GM12878 (cell line): ENCODE results near the gene DNAJC22. TPM values are rescaled to one million over a fixed set of nuclear protein-coding genes. Genes with fewer than 3 reads are reported as not detected.
"Not testable (repeated sequence)": the region's sequence is repeated elsewhere in the genome, so short reads cannot be mapped to it uniquely, and the experiment has no call there.

Experiments used
- ATAC-seq: fragments of 200-7000 bp; cut with Tn5 transposase; 3 replicates; pipeline ENCODE4 v1.9.1; 2020; ENCODE audit warnings: mild to moderate bottlenecking, moderate library complexity
- BruUV-seq: library from RNA; stranded (reverse); fragments of 400-500 nt; replicated peaks from 2 replicates; lab custom pipeline; 2021; lab: Mats Ljungman, UMichigan
- CTCF ChIA-PET: fragments of 300-600 bp; sonication (Branson Sonifier 250); formaldehyde crosslinking; extraction: SDS; loops from one replicate; lab custom pipeline; 2021; ENCODE audit warnings: inconsistent platforms; lab: Yijun Ruan, JAX
- POLR2A ChIA-PET: fragments of 350-600 bp; formaldehyde crosslinking; extraction: SDS; loops from one replicate; lab custom pipeline; 2021; ENCODE audit warnings: inconsistent platforms; lab: Charles Lee
- RAD21 ChIA-PET: fragments of 300-600 bp; sonication (Branson Sonifier 250); formaldehyde crosslinking; loops from one replicate; lab custom pipeline; 2023; ENCODE audit warnings: antibody characterized with exemption; ENCODE audit not compliant: unreplicated experiment; lab: Charles Lee
- SMC1A ChIA-PET: fragments of 300-600 bp; sonication (Branson Sonifier 250); formaldehyde crosslinking; loops from one replicate; lab custom pipeline; 2023; ENCODE audit not compliant: unreplicated experiment, uncharacterized antibody; lab: Charles Lee
- DNase-seq: peaks from one replicate; pipeline ENCODE4 v3.0.0-alpha.2; 2011; ENCODE audit warnings: low read depth, low spot score
- FAIRE-seq: peaks from 3 replicates; lab custom pipeline; 2011; peaks lifted over from hg19 to GRCh38; lab: Jason Lieb, UNC
- H2AFZ ChIP-seq: 2 replicates; pipeline ENCODE4 v1.6.0; 2011; ENCODE audit warnings: low read depth, low read length, control low read depth; ENCODE audit not compliant: control insufficient read depth
- H3K27ac ChIP-seq: 2 replicates; pipeline ENCODE4 v1.5.1; 2011; ENCODE audit warnings: control low read depth; ENCODE audit not compliant: control insufficient read depth, insufficient read depth
- H3K27me3 ChIP-seq, 2 experiments: replicated peaks in 1 of 2; 2 replicates each; pipeline versions ENCODE4 v1.6.0 to v1.6.1; 2011; ENCODE audit warnings: low read length in 1 of 2; ENCODE audit not compliant: control insufficient read depth in 2 of 2, insufficient read depth in 2 of 2
- H3K36me3 ChIP-seq, 2 experiments: 2 replicates each; pipeline ENCODE4 v1.5.1; 2011; ENCODE audit warnings: low read length in 1 of 2; ENCODE audit not compliant: control insufficient read depth in 2 of 2, insufficient read depth in 2 of 2
- H3K4me1 ChIP-seq: 2 replicates; pipeline ENCODE4 v1.6.1; 2011; ENCODE audit warnings: mild to moderate bottlenecking, low read length, moderate library complexity, mixed read lengths; ENCODE audit not compliant: control insufficient read depth, insufficient read depth
- H3K4me2 ChIP-seq: 2 replicates; pipeline ENCODE4 v1.6.0; 2011; ENCODE audit warnings: control low read depth; ENCODE audit not compliant: control insufficient read depth, insufficient read depth
- H3K4me3 ChIP-seq: fragments of 200-600 bp; sonication (generic); 2 replicates; pipeline ENCODE4 v1.5.1; 2016
- H3K79me2 ChIP-seq: 2 replicates; pipeline ENCODE4 v1.6.0; 2011; ENCODE audit warnings: low read length; ENCODE audit not compliant: control insufficient read depth, insufficient read depth
- H3K9ac ChIP-seq: 2 replicates; pipeline ENCODE4 v1.8.0; 2011; ENCODE audit warnings: low read length, control low read depth, mixed read lengths; ENCODE audit not compliant: control insufficient read depth, insufficient read depth
- H3K9me3 ChIP-seq: replicated peaks from 3 replicates; pipeline ENCODE4 v1.5.1; 2011; ENCODE audit warnings: mild to moderate bottlenecking, low read length; ENCODE audit not compliant: control insufficient read depth, insufficient read depth
- H4K20me1 ChIP-seq: 2 replicates; pipeline ENCODE4 v1.6.0; 2011; ENCODE audit not compliant: control insufficient read depth, insufficient read depth
- IKZF1 ChIP-seq: fragments of 450-650 bp; conservative IDR thresholded peaks from 2 replicates; pipeline ENCODE4 v1.6.1; 2017; ENCODE audit warnings: antibody characterized with exemption, mild to moderate bottlenecking
- MYB ChIP-seq: fragments of 150-350 bp; IDR thresholded peaks from 2 replicates; pipeline ENCODE4 v1.6.1; 2014; ENCODE audit warnings: mild to moderate bottlenecking, low read depth, low read length, borderline replicate concordance
- ZZZ3 ChIP-seq: IDR thresholded peaks from 2 replicates; pipeline ENCODE4 v1.6.1; 2011; ENCODE audit warnings: low read depth; ENCODE audit not compliant: control insufficient read depth, insufficient read length
- WGBS: methylation state at CpG from one replicate; pipeline ENCODE4 v1.1.6; 2016; ENCODE audit warnings: low lambda C conversion rate; ENCODE audit not compliant: insufficient replicate concordance, insufficient coverage; ENCODE audit errors: missing lambda C conversion rate; 5-methylcytosine and 5-hydroxymethylcytosine counted together
- in situ Hi-C: fragments of 300-500 bp; cut with MboI; formaldehyde crosslinking; loops from 9 replicates; pipeline ENCODE4 v1.14.3; 2018; ENCODE audit warnings: mixed read lengths
- intact Hi-C: fragments of 100-400 bp; cut with micrococcal nuclease; formaldehyde crosslinking; loops from one replicate; pipeline ENCODE4 v1.14.2; 2022; ENCODE audit not compliant: unreplicated experiment
- polyA plus RNA-seq, 11 experiments: library from polyadenylated mRNA; depleted of rRNA in 4 of 11; unstranded in 6 of 11; stranded (reverse) in 5 of 11; fragments of >200 nt; fragmentation: Nextera tagmentation in 4 of 11; fragmentation: Illumina TruSeq in 1 of 11; extraction: Ambion mirVana in 4 of 11; extraction: Trizol in 1 of 11; gene quantifications; 1 replicate in 1 of 11; 2 replicates in 10 of 11; pipeline versions ENCODE4 v1.2.1 to v1.2.3, GENCODE V29; 2011 to 2016; ENCODE audit warnings: inconsistent platforms in 2 of 11, missing spikeins in 2 of 11, low read depth in 1 of 11
- total RNA-seq, 4 experiments: library from RNA; depleted of rRNA in 3 of 4; stranded (reverse); fragments of >200 nt in 3 of 4; fragmentation: Illumina TruSeq in 1 of 4; extraction: Trizol in 1 of 4; gene quantifications; 2 replicates each; pipeline versions ENCODE4 v1.2.1 to v1.2.3, GENCODE V29; 2013 to 2021
- TF ChIP-seq, protein P1 (sequence below): IDR thresholded peaks from 2 replicates; pipeline ENCODE4 v1.6.1; 2011; ENCODE audit warnings: mild to moderate bottlenecking, low read depth, low read length, moderate library complexity; ENCODE audit not compliant: insufficient replicate concordance

Gene DNAJC22
- total and polyA plus RNA-seq, 10 of the 15 experiments (the other 5 are each of a cell fraction or from before 2014, with no cell fraction given): 0.06 to 0.61 (median 0.13) TPM; not detected in 3

DNA sequence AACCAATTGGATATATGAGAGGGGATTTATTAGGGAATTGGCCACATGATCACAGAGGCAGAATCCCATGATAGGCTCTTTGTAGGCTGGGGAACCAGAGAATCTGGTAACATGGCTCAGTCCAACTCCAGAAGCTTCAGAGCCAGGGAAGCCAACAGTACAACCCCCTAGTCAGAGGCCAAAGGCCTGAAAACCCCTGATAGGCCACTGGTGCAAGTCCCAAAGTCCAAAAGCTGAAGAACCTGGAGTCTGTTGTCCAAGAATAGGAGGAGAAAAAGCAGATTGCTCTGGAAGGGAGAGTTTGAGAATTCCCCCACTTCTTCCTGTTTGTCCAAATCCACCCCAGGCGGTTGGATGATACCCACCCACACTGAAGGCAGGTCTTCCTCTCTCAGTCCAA, 31.9 kb upstream of the DNAJC22 start:
- POLR2A ChIA-PET: no interaction called here
- in situ Hi-C loops: no loop called here
- no peak for FAIRE-seq

DNA sequence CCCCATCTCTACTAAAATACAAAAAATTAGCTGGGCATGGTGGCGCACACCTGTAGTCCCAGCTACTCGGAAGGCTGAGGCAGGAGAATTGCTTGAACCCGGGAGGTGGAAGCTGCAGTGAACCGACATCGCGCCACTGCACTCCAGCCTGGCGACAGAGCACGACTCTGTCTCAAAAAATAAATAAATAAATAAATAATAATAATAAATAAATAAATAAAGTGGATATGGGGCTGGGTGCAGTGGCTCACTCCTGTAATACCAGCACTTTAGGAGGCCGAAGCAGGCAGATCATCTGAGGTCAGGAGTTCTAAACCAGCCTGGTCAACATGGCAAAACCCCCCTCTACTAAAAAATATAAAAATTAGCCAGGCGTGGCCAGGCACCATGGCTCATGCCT, 29.6 kb upstream of the DNAJC22 start:
- BruUV-seq, ATAC-seq, H3K4me3 ChIP-seq, H3K4me1 ChIP-seq, intact Hi-C loops, H2AFZ ChIP-seq, H4K20me1 ChIP-seq, H3K27ac ChIP-seq, H3K36me3 ChIP-seq, in situ Hi-C loops, SMC1A ChIA-PET, H3K9me3 ChIP-seq, DNase-seq, H3K9ac ChIP-seq, H3K4me2 ChIP-seq, H3K79me2 ChIP-seq, H3K27me3 ChIP-seq, RAD21 ChIA-PET, FAIRE-seq: not testable (repeated sequence)
- ChIA-PET POLR2A (interaction anchor here (0.6 to 0.7 kb wide), 2 partner anchors 13 to 47 kb away, joined by 4 read pairs; no protein-coding TSS in a partner anchor), CTCF (interaction anchor here (0.9 kb wide), 1 partner anchor 28 kb away, joined by 3 read pairs; no protein-coding TSS in a partner anchor)
- WGBS: 90% methylated on average over 10 of the region's 10 CpGs

More for the DNA sequence above, 31.9 kb upstream of the DNAJC22 start:
- intact Hi-C loops: no loop called here
- no peak overlapping the region for H2AFZ ChIP-seq
- H3K27ac ChIP-seq: no peak overlapping the region
- H3K4me2 ChIP-seq: no peak overlapping the region
- WGBS: 60% methylated on average over 1 of the region's 1 CpG
- ChIA-PET SMC1A (no interaction called here), RAD21 (no interaction called here), CTCF (interaction anchor here (0.9 kb wide), 1 partner anchor 25 kb away, joined by 5 read pairs; no protein-coding TSS in a partner anchor)
- H3K27me3 ChIP-seq: no peaks in the 10 kb centered on the region; a peak in 1 of 4 replicates
- TF ChIP-seq, protein P1, sequence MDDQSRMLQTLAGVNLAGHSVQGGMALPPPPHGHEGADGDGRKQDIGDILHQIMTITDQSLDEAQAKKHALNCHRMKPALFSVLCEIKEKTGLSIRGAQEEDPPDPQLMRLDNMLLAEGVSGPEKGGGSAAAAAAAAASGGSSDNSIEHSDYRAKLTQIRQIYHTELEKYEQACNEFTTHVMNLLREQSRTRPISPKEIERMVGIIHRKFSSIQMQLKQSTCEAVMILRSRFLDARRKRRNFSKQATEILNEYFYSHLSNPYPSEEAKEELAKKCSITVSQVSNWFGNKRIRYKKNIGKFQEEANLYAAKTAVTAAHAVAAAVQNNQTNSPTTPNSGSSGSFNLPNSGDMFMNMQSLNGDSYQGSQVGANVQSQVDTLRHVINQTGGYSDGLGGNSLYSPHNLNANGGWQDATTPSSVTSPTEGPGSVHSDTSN: no peak
- TF ChIP-seq ZZZ3 (no peak), MYB (no peak), IKZF1 (no peak)
- H3K36me3 ChIP-seq: no peaks in the 10 kb centered on the region
- BruUV-seq: no TSS peak
- no peaks in the 10 kb centered on the region for H3K9me3 ChIP-seq
- DNase-seq: no peak
- no peaks in the 10 kb centered on the region for H3K79me2 ChIP-seq
- no peak overlapping the region for H3K9ac ChIP-seq
- H4K20me1 ChIP-seq: no peaks in the 10 kb centered on the region
- no peaks in the 10 kb centered on the region for H3K4me1 ChIP-seq
- H3K4me3 ChIP-seq: no peak overlapping the region
- no peak for ATAC-seq

DNA sequence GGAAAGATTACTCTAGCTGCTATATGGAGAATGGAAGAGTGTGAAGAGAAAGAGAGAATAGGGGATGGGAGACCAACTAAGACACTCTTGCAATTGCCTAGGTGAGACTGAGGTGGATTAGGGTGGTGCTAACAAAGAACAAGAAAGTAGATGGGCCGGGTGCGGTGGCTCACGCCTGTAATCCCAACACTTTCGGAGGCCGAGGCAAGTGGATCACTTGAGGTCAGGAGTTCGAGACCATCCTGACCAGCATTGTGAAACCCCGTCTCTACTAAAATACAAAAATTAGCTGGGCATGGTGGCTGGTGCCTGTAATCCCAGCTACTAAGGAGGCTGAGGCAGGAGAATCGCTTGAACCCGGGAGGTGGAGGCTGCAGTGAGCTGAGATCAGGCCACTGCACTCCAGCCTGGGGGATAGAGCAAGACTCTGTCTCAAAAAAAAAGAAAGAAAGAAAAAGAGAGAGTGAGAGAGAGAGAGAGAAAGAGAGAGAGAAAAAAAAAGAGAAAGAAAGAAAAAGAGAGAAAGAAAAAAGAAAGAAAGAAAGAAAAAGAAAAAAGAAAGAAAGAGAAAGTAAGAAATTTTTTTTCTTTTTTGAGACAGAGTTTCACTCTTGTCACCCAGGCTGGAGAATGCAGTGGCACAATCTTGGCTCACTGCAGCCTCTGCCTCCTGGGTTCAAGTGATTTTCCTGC, 26.1 kb upstream of the DNAJC22 start:
- BruUV-seq, H3K27me3 ChIP-seq, H3K4me2 ChIP-seq, H3K4me1 ChIP-seq, H3K36me3 ChIP-seq, FAIRE-seq, H3K27ac ChIP-seq, RAD21 ChIA-PET, SMC1A ChIA-PET, H4K20me1 ChIP-seq, H2AFZ ChIP-seq, intact Hi-C loops, ATAC-seq, in situ Hi-C loops, DNase-seq, H3K9me3 ChIP-seq, H3K4me3 ChIP-seq, H3K9ac ChIP-seq: not testable (repeated sequence)
- ChIA-PET CTCF (interaction anchor here (0.7 to 1.0 kb wide), 2 partner anchors 46 to 224 kb away, joined by 3 read pairs; no protein-coding TSS in a partner anchor), POLR2A (interaction anchor here (0.6 kb wide), 1 partner anchor 8 kb away, joined by 6 read pairs; no protein-coding TSS in a partner anchor)
- WGBS: 95% methylated on average over 9 of the region's 9 CpGs
- H3K79me2 ChIP-seq: peaks cover 10% of the 10 kb centered on the region
